Loucy (cell line): Measurements from ENCODE around the gene FER.

Experiments used
- EZH2phosphoT487 ChIP-seq: fragments of 200-600 bp; IDR thresholded peaks from 2 replicates; pipeline ENCODE4 v1.6.1; 2018; ENCODE audit warnings: antibody characterized with exemption, mild to moderate bottlenecking, moderate library complexity, borderline replicate concordance
- TF ChIP-seq, protein P1 (sequence below): fragments of 200-600 bp; sonication (generic); conservative IDR thresholded peaks from 2 replicates; pipeline ENCODE4 v1.5.1; 2014; ENCODE audit warnings: mild to moderate bottlenecking, antibody characterized with exemption, low read length

DNA sequence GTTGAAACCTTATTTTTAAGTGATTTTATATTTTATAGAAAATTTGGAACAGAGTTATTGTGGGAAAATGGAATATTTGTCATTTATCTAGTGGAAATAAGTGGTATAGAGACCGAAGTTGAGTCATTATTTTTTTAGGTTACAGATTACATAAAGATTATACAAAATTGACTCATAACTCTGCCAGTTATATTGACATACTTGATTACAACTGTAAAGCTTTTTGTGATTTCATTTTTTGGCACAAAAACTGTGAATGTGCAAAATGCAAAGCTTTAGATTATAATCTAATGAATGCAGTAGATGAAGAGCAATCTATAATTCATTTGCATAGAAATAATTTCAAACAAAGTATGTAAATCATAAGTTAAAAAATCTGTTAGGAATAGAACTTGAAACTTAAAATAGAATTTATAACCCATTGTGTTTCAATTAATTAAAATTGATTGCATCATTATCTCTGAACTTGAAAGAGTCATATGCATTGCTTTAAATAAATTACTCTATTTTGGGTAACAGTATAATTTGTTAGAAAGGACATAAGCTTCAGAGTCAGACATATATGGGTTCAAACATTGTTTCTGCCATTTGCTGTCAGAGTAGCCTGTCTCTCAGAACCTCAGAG lies 280.4 kb downstream of the FER start:
- no peak for TF ChIP-seq EZH2phosphoT487
- TF ChIP-seq, protein P1, sequence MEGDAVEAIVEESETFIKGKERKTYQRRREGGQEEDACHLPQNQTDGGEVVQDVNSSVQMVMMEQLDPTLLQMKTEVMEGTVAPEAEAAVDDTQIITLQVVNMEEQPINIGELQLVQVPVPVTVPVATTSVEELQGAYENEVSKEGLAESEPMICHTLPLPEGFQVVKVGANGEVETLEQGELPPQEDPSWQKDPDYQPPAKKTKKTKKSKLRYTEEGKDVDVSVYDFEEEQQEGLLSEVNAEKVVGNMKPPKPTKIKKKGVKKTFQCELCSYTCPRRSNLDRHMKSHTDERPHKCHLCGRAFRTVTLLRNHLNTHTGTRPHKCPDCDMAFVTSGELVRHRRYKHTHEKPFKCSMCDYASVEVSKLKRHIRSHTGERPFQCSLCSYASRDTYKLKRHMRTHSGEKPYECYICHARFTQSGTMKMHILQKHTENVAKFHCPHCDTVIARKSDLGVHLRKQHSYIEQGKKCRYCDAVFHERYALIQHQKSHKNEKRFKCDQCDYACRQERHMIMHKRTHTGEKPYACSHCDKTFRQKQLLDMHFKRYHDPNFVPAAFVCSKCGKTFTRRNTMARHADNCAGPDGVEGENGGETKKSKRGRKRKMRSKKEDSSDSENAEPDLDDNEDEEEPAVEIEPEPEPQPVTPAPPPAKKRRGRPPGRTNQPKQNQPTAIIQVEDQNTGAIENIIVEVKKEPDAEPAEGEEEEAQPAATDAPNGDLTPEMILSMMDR: no peak
